ELF-1 (cell line): ENCODE data around the gene HJURP.

ENCODE experiments used
- DNase-seq: peaks from one replicate; pipeline ENCODE4 v3.0.0-alpha.2; 2016; ENCODE audit warnings: low read depth, low spot score

The HJURP gene

GRCh38 chr2:233831011-233831721 lies 23.2 kb downstream of the HJURP start:
- no peak for DNase-seq

- no peak for DNase-seq
Measured at GRCh38 chr2:233830111-233830802, 24.1 kb downstream of the HJURP start.

- no peak for DNase-seq
Measured at GRCh38 chr2:233829193-233830110, 24.9 kb downstream of the HJURP start.

- no peak for DNase-seq
Measured at GRCh38 chr2:233828546-233829192, 25.7 kb downstream of the HJURP start.

GRCh38 chr2:233824373-233824772 lies 30.0 kb downstream of the HJURP start:
- peak; percentile 24 for DNase-seq

GRCh38 chr2:233823731-233824121 lies 30.6 kb downstream of the HJURP start:
- DNase-seq = no peak

- no peak for DNase-seq
Measured at GRCh38 chr2:233822781-233823730, 31.3 kb downstream of the HJURP start.

- DNase-seq = no peak
Measured at GRCh38 chr2:233822101-233822771, 32.1 kb downstream of the HJURP start.

GRCh38 chr2:233821709-233822100 lies 32.6 kb downstream of the HJURP start:
- no peak for DNase-seq

GRCh38 chr2:233821196-233821595 lies 33.1 kb downstream of the HJURP start:
- no peak for DNase-seq

GRCh38 chr2:233820774-233821105 lies 33.6 kb downstream of the HJURP start:
- DNase-seq = no peak

GRCh38 chr2:233819884-233820773 lies 34.2 kb downstream of the HJURP start:
- DNase-seq = no peak

- DNase-seq = no peak
Measured at GRCh38 chr2:233818639-233819621, 35.4 kb downstream of the HJURP start.

- DNase-seq = no peak
Measured at GRCh38 chr2:233817995-233818638, 36.2 kb downstream of the HJURP start.

GRCh38 chr2:233817361-233817911 lies 36.9 kb downstream of the HJURP start:
- DNase-seq = no peak

GRCh38 chr2:233816771-233817170 lies 37.6 kb downstream of the HJURP start:
- DNase-seq = no peak

GRCh38 chr2:233816334-233816733 lies 38.0 kb downstream of the HJURP start:
- no peak for DNase-seq
